HepG2 (cell line): ENCODE measurements around the gene MORN3. TPM values are rescaled to one million over a fixed set of nuclear protein-coding genes. Genes with fewer than 3 reads are reported as not detected.
A peak's percentile ranks its signal among the peaks of the same experiment; 100 is the strongest.

Experiments
- ARNTL ChIP-seq: sonication (generic); formaldehyde crosslinking; IDR thresholded peaks from 2 replicates; pipeline ENCODE4 v1.4.0; 2020; ENCODE audit warnings: mild to moderate bottlenecking, missing genetic modification reagents
- ASH2L ChIP-seq: fragments of 300-600, 200-600 bp; sonication (generic); IDR thresholded peaks from 2 replicates; pipeline ENCODE4 v1.7.0; 2017; ENCODE audit warnings: low read depth, mild to moderate bottlenecking, moderate library complexity, mixed read lengths, low read length; ENCODE audit not compliant: insufficient read length
- ESRRA ChIP-seq: sonication (generic); formaldehyde crosslinking; IDR thresholded peaks from 2 replicates; pipeline ENCODE4 v1.5.1; 2020; ENCODE audit warnings: mild to moderate bottlenecking, low read depth, missing genetic modification reagents
- GMEB1 ChIP-seq: sonication (generic); formaldehyde crosslinking; IDR thresholded peaks from 2 replicates; pipeline ENCODE4 v1.5.1; 2020; ENCODE audit warnings: missing genetic modification reagents, mild to moderate bottlenecking, borderline replicate concordance
- HNRNPK ChIP-seq: fragments of 200-400 bp; formaldehyde crosslinking; IDR thresholded peaks from 2 replicates; pipeline ENCODE4 v1.6.1; 2018; ENCODE audit warnings: low read length, low read depth, moderate library complexity, mild to moderate bottlenecking; ENCODE audit not compliant: poor library complexity, severe bottlenecking
- MIXL1 ChIP-seq: IDR thresholded peaks from 2 replicates; pipeline ENCODE4 v1.6.1; 2016
- MTA1 ChIP-seq: sonication (generic); formaldehyde crosslinking; IDR thresholded peaks from 2 replicates; pipeline ENCODE4 v1.4.0; 2020; ENCODE audit warnings: missing genetic modification reagents, mild to moderate bottlenecking, borderline replicate concordance
- PTBP1 ChIP-seq: fragments of 200-400 bp; formaldehyde crosslinking; IDR thresholded peaks from 2 replicates; pipeline ENCODE4 v1.6.1; 2018; ENCODE audit warnings: low read length, low read depth; ENCODE audit not compliant: poor library complexity, severe bottlenecking
- RORA ChIP-seq: sonication (generic); formaldehyde crosslinking; IDR thresholded peaks from 2 replicates; pipeline ENCODE4 v1.5.0; 2020; ENCODE audit warnings: mild to moderate bottlenecking, missing genetic modification reagents, moderate library complexity
- SAFB2 ChIP-seq: sonication (generic); formaldehyde crosslinking; IDR thresholded peaks from 2 replicates; pipeline ENCODE4 v1.5.1; 2020; ENCODE audit warnings: missing genetic modification reagents, low read depth, mild to moderate bottlenecking, borderline replicate concordance
- SIN3A ChIP-seq: IDR thresholded peaks from 2 replicates; pipeline ENCODE4 v1.6.1; 2011; ENCODE audit warnings: low read depth, mild to moderate bottlenecking, control low read depth, low read length, borderline replicate concordance
- SNRNP70 ChIP-seq: fragments of 200-400 bp; formaldehyde crosslinking; IDR thresholded peaks from 2 replicates; pipeline ENCODE4 v1.6.1; 2017; ENCODE audit warnings: mild to moderate bottlenecking, low read depth, low read length, moderate library complexity
- TFDP1 ChIP-seq: IDR thresholded peaks from 2 replicates; pipeline ENCODE4 v1.6.1; 2016; ENCODE audit warnings: missing compliant biosample characterization, missing genetic modification reagents, borderline replicate concordance
- ZNF280B ChIP-seq: sonication (generic); formaldehyde crosslinking; IDR thresholded peaks from 2 replicates; pipeline ENCODE4 v1.5.0; 2020; ENCODE audit warnings: missing genetic modification reagents, mild to moderate bottlenecking, borderline replicate concordance
- ZNF598 ChIP-seq: sonication (generic); formaldehyde crosslinking; IDR thresholded peaks from 2 replicates; pipeline ENCODE4 v1.5.1; 2020; ENCODE audit warnings: mild to moderate bottlenecking, missing genetic modification reagents, borderline replicate concordance
- ZNF646 ChIP-seq: sonication (generic); formaldehyde crosslinking; IDR thresholded peaks from 2 replicates; pipeline ENCODE4 v1.9.0; 2021; ENCODE audit warnings: mild to moderate bottlenecking, missing genetic modification reagents
- ZNF674 ChIP-seq: sonication (generic); formaldehyde crosslinking; IDR thresholded peaks from 2 replicates; pipeline ENCODE4 v1.5.0; 2020; ENCODE audit warnings: low read depth, mild to moderate bottlenecking, missing genetic modification reagents
- polyA plus RNA-seq, 8 experiments: library from polyadenylated mRNA; depleted of rRNA in 3 of 8; stranded (reverse) in 7 of 8; unstranded in 1 of 8; fragments of >200 nt; fragmentation: Illumina TruSeq in 4 of 8; extraction: Trizol in 4 of 8; gene quantifications; 2 replicates each; pipeline versions ENCODE4 v1.2.1 to v1.2.3, GENCODE V29; 2011 to 2016; ENCODE audit warnings: low read depth in 4 of 8, missing spikeins in 1 of 8, mixed read lengths in 1 of 8; ENCODE audit not compliant: insufficient read depth in 1 of 8
- total RNA-seq, 5 experiments: library from RNA; depleted of rRNA; stranded (reverse); fragments of >200 nt; fragmentation: Illumina TruSeq; extraction: Trizol; gene quantifications; 2 replicates each; pipeline ENCODE4 v1.2.3, GENCODE V29; 2016; ENCODE audit warnings: low read depth in 1 of 5

Gene MORN3
- total and polyA plus RNA-seq, 2 of the 13 experiments (the other 11 are each of a cell fraction or from before 2014, with no cell fraction given): 1.1 to 2.0 TPM

- peak; percentile 54; the same call in 1 of the 2 replicates for TF ChIP-seq GMEB1 (CRISPR knock-in tag)
- no peak for TF ChIP-seq RORA
- TF ChIP-seq HNRNPK: peak; percentile 12
- peak; percentile 67; the same call in 1 of the 2 replicates for TF ChIP-seq TFDP1 (CRISPR knock-in tag)
- no peak for TF ChIP-seq PTBP1
- TF ChIP-seq SIN3A: peak; percentile 36; the same call in 1 of the 2 replicates
- TF ChIP-seq SAFB2 (CRISPR knock-in tag): no peak
- TF ChIP-seq ESRRA: no peak
- 0 out of 2 replicates have a peak, but pooled peaks have one; percentile 15 for TF ChIP-seq ZNF280B (CRISPR knock-in tag)
- TF ChIP-seq ARNTL (CRISPR knock-in tag): 0 out of 2 replicates have a peak, but pooled peaks have one; percentile 63
- TF ChIP-seq ZNF598 (CRISPR knock-in tag): no peak
- TF ChIP-seq ASH2L: no peak
- TF ChIP-seq ZNF646 (CRISPR knock-in tag): no peak
- no peak for TF ChIP-seq MIXL1 (CRISPR knock-in tag)
- TF ChIP-seq SNRNP70: no peak
- TF ChIP-seq ZNF674: peak; percentile 78; the same call in 1 of the 2 replicates
- TF ChIP-seq MTA1: no peak
Measured at GRCh38 chr12:121712461-121713256, 43.2 kb upstream of the MORN3 start, which contains the start of gene TMEM120B (continued).
